SJCRH30 (cell line): ENCODE results near the gene TAT. TPM values are rescaled to one million over a fixed set of nuclear protein-coding genes. Genes with fewer than 3 reads are reported as not detected.
"Not testable (repeated sequence)": the region's sequence is repeated elsewhere in the genome, so short reads cannot be mapped to it uniquely, and the experiment has no call there.

ENCODE experiments used
- DNase-seq, 2 experiments: peaks; one replicate each; pipeline ENCODE4 v3.0.0-alpha.2; 2015 to 2020
- H3K27ac ChIP-seq: fragments of 250-450 bp; sonication (Bioruptor Pico); 2 replicates; pipeline ENCODE4 v1.5.1; 2020; ENCODE audit warnings: mild to moderate bottlenecking, moderate library complexity
- H3K27me3 ChIP-seq: fragments of 250-450 bp; sonication (Bioruptor Pico); 2 replicates; pipeline ENCODE4 v1.5.1; 2020; ENCODE audit warnings: mild to moderate bottlenecking, moderate library complexity
- H3K36me3 ChIP-seq: fragments of 250-450 bp; sonication (Bioruptor Pico); 2 replicates; pipeline ENCODE4 v1.5.1; 2020; ENCODE audit warnings: mild to moderate bottlenecking, moderate library complexity
- H3K4me1 ChIP-seq: fragments of 250-450 bp; sonication (Bioruptor Pico); 2 replicates; pipeline ENCODE4 v1.5.1; 2020; ENCODE audit warnings: mild to moderate bottlenecking, moderate library complexity
- H3K4me3 ChIP-seq: fragments of 250-450 bp; sonication (Bioruptor Pico); 2 replicates; pipeline ENCODE4 v1.5.1; 2020; ENCODE audit warnings: mild to moderate bottlenecking, moderate library complexity
- H3K9me3 ChIP-seq: fragments of 250-450 bp; sonication (Bioruptor Pico); replicated peaks from 2 replicates; pipeline ENCODE4 v1.5.1; 2020; ENCODE audit warnings: mild to moderate bottlenecking, moderate library complexity
- total RNA-seq: library from RNA; depleted of rRNA; stranded (reverse); fragments of >200 nt; shearing (Covaris generic); gene quantifications from 2 replicates; pipeline ENCODE4 v1.2.3, GENCODE V29; 2014

The TAT gene
- total RNA-seq, 1 experiment from 2014 or later: not detected

DNA sequence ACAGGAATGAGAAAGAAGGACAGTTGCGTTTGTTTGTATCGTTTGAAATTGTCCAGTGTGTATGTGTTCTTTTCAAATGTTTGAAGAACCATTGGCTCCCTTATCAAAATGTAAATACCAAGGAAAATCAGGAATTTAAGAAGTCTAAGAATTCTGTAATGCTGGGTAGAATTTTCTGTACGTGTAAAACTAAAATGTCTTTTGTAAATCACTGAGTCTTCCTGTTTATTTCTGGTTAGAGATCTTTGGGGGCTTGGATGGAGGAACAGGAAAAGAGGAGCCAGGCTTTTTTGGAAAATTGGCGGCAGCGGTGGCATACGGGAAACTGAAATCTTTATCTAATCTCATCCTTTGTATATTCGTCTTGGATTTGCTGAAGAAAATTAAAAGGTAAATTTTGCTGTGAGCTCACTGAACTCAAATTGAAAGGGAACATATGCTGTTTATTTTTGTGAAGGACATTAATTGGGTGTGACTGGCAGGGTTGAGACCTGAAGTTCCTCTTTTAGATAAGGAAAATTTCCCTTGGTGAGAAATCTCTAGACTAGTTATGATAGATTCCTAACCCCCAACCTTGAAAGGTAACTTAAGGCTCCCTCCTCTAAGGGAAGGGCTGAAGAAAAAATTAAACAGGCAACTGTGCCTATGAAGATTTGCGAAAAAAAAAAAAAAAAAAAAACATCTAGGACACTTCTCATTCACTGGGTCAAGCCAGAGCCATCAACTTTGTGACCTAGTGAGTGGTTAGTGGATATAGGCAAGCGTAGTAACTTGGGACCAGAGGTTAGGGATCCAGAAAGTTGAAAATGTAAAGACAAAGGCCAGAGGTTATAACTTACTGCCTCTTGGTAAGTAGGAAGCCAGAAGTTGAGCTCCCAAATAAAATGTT is 10.8 kb downstream of the TAT start:
- Histone ChIP-seq H3K4me3 (peak overlapping the region; percentile 61), H3K27me3 (no peaks in the 10 kb centered on the region), H3K36me3 (no peaks in the 10 kb centered on the region), H3K4me1 (no peaks in the 10 kb centered on the region), H3K9me3 (no peaks in the 10 kb centered on the region), H3K27ac (peak overlapping the region; percentile 84)
- peak in 1 of 2 experiments; percentile 1 for DNase-seq

DNA sequence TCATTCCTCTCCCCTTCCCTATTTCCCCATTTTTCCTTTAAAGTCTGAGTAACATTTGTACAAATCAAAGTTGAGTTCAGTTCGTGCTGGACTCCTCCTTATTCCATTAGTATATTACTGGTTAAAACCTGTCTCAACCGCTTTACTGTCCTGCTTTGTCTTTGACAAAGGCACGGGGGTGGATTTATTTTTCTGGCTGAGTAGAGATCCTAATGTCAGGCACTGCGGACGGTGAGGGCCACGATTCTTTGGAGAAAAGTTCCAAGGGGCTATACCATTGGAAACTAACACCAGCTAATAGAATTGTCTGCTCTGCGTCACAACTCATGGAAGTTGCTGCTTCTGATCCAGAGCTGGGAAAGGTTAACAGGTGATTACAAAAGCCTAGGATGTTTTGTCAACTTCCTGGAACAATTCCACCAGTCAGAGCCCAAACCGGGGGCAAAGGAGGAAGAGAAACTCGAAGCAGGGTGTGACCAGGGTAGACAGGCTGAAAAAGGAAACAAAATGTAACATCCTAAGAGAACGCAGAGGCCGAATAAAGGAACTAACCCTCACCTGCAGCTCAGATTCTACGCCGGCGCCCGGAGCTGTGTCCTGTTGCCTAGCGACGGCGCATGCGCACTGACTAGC is 12.4 kb downstream of the TAT start:
- DNase-seq: no peak
- Histone ChIP-seq H3K4me1 (no peaks in the 10 kb centered on the region), H3K9me3 (no peaks in the 10 kb centered on the region), H3K27ac (peak overlapping the region; percentile 84; the same call in 1 of the 2 replicates), H3K4me3 (peak overlapping the region; percentile 61), H3K36me3 (no peaks in the 10 kb centered on the region), H3K27me3 (no peaks in the 10 kb centered on the region)

DNA sequence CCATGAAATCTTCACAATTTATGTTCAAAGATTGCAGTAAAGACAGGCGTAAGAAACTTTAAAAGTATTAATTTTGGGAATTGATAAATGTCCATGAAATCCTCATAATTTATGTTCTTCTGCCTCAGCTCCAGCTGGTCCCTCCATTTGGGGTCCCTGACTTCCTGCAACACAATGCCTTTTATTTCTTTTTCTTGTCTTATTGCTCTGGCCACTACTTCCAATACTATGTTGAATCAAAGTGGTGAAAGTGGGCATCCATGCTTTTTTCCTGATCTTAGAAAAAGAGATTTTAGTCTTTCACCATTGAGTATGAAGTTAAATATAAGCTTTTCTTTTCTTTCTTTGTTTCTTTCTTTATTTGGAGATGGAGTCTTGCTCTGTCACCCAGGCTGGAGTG is 14.3 kb downstream of the TAT start:
- Histone ChIP-seq H3K9me3 (no peaks in the 10 kb centered on the region), H3K36me3 (no peaks in the 10 kb centered on the region), H3K4me1 (no peaks in the 10 kb centered on the region), H3K27ac (no peak overlapping the region), H3K27me3 (no peaks in the 10 kb centered on the region), H3K4me3 (no peak overlapping the region)
- DNase-seq: no peak

DNA sequence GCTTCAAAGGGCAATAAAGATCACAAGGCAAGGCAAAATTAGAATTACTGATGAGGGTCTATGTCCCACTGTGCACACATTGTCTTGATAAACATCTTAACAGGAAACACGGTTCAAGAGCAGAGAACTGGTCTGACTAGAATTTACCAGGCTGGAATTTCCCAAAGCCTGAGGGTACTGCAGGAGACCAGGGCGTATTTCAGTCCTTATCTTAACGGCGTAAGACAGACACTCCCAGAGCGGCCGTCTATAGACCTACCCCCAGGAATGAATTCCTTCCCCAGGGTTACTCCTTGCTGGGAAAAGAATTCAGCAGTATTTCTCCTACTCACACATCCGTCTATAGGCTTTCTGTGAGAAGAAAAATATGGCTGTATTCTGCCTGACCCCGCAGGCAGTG is 15.0 kb downstream of the TAT start:
- not testable (repeated sequence) for H3K36me3 ChIP-seq, H3K27ac ChIP-seq, DNase-seq, H3K27me3 ChIP-seq, H3K9me3 ChIP-seq, H3K4me3 ChIP-seq, H3K4me1 ChIP-seq

DNA sequence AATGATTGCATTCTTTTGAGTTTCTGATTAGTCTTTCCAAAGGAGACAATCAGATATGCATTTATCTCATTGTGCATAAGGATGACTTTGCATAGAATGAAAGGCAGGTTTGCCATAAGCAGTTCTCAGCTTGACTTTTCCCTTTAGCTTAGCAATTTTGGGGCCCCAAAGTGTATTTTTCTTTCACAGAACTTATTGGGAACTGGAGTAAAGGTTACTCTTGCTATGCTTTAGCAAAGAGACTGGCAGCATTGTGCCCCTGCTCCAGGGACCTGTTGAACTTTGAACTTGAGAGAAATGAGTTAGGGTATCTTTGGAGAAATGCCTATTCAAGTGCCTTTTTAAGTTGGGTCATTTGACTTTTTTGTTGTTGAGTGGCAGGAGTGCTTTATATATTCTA is 17.0 kb downstream of the TAT start:
- H3K9me3 ChIP-seq: no peaks in the 10 kb centered on the region
- H3K4me3 ChIP-seq: no peak overlapping the region
- no peak overlapping the region for H3K27ac ChIP-seq
- no peak for DNase-seq
- H3K4me1 ChIP-seq: no peaks in the 10 kb centered on the region
- H3K27me3 ChIP-seq: no peaks in the 10 kb centered on the region
- H3K36me3 ChIP-seq: no peaks in the 10 kb centered on the region

DNA sequence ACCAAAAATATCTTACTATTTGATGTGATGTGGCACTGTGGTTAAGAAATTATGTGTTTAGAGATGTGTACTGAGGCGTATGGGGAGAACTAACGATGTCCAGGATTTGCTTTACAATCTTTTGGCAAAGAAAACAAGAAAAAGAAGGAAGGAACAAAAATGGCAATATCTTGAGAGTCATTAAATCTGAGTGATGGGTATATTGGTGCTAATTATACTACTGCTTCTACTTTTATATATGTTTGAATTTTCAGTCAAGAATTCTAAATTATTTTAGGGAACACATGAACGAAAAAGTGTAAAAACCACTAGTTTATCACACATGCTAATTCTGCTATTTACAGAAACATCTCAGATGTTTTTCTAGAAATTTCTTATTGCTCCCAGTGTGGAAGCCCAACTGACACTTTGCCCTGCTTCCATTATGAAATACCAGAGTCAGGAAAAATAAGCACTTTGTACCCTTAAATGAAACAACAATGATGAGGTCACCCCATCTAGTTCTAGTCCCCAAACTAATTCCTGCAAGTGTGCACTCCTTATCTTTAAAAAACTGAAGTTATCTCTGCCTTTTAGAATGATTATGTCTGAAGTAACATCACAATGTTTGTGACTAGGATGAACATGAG is 18.8 kb downstream of the TAT start:
- no peak overlapping the region for H3K4me3 ChIP-seq
- no peak overlapping the region for H3K27ac ChIP-seq
- no peak for DNase-seq
- H3K4me1 ChIP-seq: no peaks in the 10 kb centered on the region
- H3K27me3 ChIP-seq: no peaks in the 10 kb centered on the region
- no peaks in the 10 kb centered on the region for H3K9me3 ChIP-seq
- no peaks in the 10 kb centered on the region for H3K36me3 ChIP-seq

DNA sequence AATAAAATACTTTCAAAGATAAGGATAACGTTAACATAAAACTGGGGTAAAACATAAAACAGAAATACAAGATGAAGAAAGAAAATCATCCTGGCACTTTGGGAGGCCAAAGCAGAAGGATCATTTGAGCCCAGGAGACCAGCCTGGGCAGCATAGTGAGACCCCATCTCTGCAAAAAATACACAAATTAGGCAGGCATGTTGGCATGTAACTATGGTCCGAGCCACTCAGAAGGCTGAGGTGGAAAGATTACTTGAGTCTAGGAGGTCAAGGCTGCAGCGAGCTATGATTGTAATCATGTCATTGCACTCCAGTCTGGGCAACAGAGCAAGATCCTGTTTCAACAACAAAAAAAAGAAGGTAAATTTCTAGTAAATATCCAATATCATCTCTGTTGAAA is 19.6 kb downstream of the TAT start:
- Histone ChIP-seq H3K36me3 (no peaks in the 10 kb centered on the region), H3K4me3 (no peak overlapping the region), H3K4me1 (no peaks in the 10 kb centered on the region), H3K9me3 (no peaks in the 10 kb centered on the region), H3K27me3 (no peaks in the 10 kb centered on the region), H3K27ac (no peak overlapping the region)
- DNase-seq: no peak

DNA sequence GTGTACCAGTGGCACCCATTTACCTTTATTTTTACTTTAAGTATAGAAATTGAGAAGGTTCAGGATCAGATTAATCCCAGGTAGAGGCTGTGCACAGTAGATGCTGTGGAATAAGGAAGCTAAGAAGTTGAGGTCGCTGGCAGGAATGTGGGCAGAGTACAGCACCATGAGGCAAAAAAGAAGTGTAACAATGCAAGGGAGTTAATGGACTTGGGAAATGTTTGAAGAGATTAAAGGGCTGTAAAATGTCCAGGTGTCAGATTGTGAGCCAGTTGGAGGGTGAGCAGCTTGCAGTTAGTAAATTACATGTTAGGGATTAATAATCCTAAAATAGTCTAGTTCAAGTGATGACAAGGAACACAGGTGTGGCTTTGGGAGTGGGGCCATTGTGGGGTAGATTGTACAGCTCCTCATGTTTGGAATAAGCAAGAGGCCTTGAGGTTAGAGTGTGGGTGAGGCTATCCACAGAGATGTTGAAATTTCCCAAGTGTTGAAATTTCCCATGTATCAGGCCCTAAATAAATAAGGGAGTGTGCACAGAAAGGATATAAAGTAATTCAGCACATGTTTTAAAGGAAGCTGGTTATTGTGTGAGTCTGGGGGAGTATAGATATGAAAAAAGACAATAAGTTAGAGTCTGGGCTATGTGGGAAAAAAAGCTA is 21.5 kb downstream of the TAT start:
- DNase-seq: no peak

DNA sequence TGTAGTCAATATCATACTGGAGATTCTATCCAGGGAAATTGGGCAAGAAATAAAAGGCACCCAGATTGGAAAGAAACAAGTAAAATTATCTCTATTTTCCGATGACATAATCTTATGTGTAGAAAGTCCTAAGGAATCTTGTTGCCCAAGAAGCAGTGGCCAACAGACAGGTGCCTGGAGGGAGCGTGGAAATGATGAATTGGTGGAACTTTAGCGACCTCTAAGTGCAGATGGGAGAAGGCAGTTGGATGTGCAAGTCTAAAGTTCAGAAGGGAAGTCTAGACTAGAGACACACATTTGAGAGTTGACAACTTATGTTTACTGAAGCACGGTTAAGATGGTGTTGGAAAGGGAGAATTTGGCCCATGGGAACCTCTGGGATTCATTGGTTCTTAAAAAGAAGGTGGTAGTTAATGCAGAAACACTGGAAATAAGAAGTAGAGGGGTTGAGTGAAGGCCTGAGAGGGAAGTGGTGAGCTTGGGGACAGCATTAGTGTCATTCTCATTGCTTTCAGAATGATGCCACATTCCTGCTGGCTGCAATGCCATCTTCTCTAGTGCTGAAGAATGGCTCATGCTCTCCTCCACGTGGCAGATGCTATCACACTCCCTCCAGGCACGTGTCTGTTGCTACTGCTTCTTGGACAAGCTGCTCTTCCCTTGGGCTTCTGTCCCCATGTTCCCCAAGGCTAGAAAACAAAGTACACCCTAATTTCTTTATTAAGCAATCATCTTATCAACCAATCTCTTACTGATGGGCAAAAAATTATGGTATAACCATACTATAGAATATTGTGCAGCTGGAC is 24.0 kb downstream of the TAT start:
- peak in 1 of 2 experiments; percentile 13 for DNase-seq
- H3K4me1 ChIP-seq: no peaks in the 10 kb centered on the region
- H3K36me3 ChIP-seq: no peaks in the 10 kb centered on the region
- no peak overlapping the region for H3K27ac ChIP-seq
- H3K4me3 ChIP-seq: no peak overlapping the region
- H3K9me3 ChIP-seq: no peaks in the 10 kb centered on the region
- no peaks in the 10 kb centered on the region for H3K27me3 ChIP-seq

More for the DNA sequence above, 21.5 kb downstream of the TAT start:
- Histone ChIP-seq H3K4me3 (no peak overlapping the region), H3K27ac (no peak overlapping the region), H3K4me1 (no peaks in the 10 kb centered on the region), H3K27me3 (no peaks in the 10 kb centered on the region), H3K9me3 (no peaks in the 10 kb centered on the region), H3K36me3 (no peaks in the 10 kb centered on the region)

DNA sequence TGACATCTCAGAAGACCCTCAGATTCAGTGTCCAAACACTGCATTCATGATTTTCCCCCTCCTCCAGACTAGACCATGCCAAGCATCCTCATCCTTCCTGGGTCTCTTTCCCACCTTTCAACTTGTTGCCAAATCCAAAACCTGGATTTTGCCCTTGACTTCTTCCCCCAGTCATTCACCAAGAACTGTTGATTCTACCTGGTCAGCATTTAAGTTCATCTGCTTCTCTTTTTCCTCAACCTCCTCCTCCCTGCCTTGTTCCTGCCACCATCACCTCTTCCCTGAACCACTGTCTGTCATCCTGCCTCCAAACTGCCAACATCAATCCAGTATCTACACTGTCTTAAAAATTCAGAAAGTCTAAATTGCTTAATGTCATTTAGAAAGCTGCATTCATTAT is 29.7 kb downstream of the TAT start:
- Histone ChIP-seq H3K4me3 (no peak overlapping the region), H3K36me3 (no peaks in the 10 kb centered on the region), H3K27me3 (no peaks in the 10 kb centered on the region), H3K9me3 (no peaks in the 10 kb centered on the region), H3K4me1 (no peaks in the 10 kb centered on the region), H3K27ac (no peak overlapping the region)
- no peak for DNase-seq

DNA sequence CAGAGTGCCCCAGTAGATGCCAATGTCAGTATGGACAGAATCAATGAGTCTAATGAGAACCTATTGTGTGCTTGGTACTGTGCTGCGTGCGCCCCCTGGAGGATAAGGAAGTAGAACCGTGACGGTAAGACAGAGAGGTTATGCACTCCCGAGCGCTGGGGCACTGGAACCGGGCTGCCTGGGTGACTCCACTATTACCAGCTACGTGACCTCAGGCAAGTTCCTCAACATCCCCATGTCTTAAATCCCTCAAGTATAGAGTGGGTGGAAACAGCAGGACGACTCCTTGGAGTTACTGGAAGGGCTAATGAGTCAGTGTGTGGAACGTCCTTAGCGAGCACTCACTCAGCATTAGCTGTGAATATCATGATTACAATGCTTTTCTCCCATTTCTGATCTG is 34.5 kb downstream of the TAT start:
- Histone ChIP-seq H3K36me3 (no peaks in the 10 kb centered on the region), H3K4me3 (no peak overlapping the region), H3K27me3 (no peaks in the 10 kb centered on the region), H3K4me1 (no peaks in the 10 kb centered on the region), H3K27ac (no peak overlapping the region), H3K9me3 (no peaks in the 10 kb centered on the region)
- DNase-seq: peak; percentile 49 to 70

DNA sequence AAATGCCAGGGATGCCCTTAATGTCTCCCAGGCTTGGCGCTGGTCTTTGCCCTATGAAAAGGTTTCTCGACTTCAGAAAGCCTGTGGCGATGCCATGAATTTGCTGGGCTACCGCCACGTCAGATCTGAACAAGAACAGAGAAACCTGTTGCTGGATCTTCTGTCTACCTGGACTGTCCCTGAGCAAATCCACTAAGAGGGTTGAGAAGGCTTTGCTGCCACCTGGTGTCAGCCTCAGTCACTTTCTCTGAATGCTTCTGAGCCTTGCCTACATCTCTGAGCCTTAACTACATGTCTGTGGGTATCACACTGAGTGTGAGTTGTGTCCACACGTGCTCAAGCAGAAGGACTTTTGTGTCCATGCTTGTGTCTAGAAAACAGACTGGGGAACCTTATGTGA is 39.2 kb downstream of the TAT start:
- no peaks in the 10 kb centered on the region for H3K27me3 ChIP-seq
- no peak overlapping the region for H3K4me3 ChIP-seq
- no peaks in the 10 kb centered on the region for H3K9me3 ChIP-seq
- H3K4me1 ChIP-seq: no peaks in the 10 kb centered on the region
- H3K27ac ChIP-seq: no peak overlapping the region
- peak in 1 of 2 experiments; percentile 63 for DNase-seq
- H3K36me3 ChIP-seq: no peaks in the 10 kb centered on the region

DNA sequence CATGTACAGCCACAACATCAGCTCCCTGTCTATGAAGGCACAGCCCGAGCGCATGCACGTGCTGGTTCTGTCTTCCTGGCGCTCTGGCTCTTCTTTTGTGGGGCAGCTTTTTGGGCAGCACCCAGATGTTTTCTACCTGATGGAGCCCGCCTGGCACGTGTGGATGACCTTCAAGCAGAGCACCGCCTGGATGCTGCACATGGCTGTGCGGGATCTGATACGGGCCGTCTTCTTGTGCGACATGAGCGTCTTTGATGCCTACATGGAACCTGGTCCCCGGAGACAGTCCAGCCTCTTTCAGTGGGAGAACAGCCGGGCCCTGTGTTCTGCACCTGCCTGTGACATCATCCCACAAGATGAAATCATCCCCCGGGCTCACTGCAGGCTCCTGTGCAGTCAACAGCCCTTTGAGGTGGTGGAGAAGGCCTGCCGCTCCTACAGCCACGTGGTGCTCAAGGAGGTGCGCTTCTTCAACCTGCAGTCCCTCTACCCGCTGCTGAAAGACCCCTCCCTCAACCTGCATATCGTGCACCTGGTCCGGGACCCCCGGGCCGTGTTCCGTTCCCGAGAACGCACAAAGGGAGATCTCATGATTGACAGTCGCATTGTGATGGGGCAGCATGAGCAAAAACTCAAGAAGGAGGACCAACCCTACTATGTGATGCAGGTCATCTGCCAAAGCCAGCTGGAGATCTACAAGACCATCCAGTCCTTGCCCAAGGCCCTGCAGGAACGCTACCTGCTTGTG is 40.0 kb downstream of the TAT start:
- H3K36me3 ChIP-seq: no peaks in the 10 kb centered on the region
- no peaks in the 10 kb centered on the region for H3K27me3 ChIP-seq
- no peaks in the 10 kb centered on the region for H3K4me1 ChIP-seq
- H3K9me3 ChIP-seq: no peaks in the 10 kb centered on the region
- DNase-seq: no peak
- no peak overlapping the region for H3K27ac ChIP-seq
- no peak overlapping the region for H3K4me3 ChIP-seq

DNA sequence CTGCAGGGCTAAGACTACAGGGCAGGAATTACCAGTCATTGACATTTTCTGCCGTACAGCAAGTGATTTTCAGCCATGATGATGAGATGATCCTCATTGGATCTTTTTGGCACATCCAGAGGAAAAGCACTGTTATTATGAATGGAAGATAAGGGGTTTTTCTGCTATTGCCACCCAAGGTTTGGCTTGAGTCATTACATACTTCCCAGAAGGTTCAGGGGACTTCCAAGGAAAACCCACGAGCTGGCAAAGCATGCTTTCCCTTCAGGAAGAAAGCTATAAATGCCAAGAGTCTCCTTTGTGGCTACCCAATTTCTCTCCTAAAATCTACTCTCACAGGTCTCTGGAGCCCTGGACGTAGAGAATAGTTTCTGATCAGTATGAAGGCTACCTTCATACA is 44.5 kb downstream of the TAT start:
- Histone ChIP-seq H3K4me3 (no peak overlapping the region), H3K9me3 (no peaks in the 10 kb centered on the region), H3K27me3 (no peaks in the 10 kb centered on the region), H3K36me3 (no peaks in the 10 kb centered on the region), H3K27ac (no peak overlapping the region), H3K4me1 (no peaks in the 10 kb centered on the region)
- DNase-seq: no peak
